Limb (tissue), 2 donors: ENCODE results near the gene HMG20A.
A peak's percentile ranks its signal among the peaks of the same experiment; 100 is the strongest.

Experiments
- DNase-seq, 2 donors: peaks; one replicate each; pipeline ENCODE4 v3.0.0-alpha.2; 2016; ENCODE audit errors: extremely low spot score in 2 of 2

The HMG20A gene

GRCh38 chr15:77516076-77516475 is 95.4 kb downstream of the HMG20A start:
- DNase-seq: no peak

DNA sequence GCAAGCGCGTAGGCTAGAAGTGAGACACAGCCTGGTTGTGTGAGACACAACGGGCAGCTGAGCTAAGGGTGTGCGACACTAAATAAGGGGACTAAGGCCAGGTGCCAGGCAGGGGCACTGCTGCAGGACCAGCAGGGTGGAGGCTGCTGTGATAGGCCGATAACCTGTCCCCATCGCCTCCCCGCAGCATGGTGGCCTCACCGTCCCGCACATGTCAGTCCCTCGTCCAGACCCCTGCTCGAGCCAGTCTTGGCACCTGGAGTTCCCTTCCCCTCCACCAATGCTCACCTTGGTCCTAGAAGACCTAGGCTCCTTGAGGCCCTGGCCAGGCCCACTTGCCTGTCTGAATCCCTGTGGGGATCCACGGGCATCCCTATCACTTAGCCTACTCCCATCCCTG is 96.1 kb downstream of the HMG20A start:
- DNase-seq: no peak

DNA sequence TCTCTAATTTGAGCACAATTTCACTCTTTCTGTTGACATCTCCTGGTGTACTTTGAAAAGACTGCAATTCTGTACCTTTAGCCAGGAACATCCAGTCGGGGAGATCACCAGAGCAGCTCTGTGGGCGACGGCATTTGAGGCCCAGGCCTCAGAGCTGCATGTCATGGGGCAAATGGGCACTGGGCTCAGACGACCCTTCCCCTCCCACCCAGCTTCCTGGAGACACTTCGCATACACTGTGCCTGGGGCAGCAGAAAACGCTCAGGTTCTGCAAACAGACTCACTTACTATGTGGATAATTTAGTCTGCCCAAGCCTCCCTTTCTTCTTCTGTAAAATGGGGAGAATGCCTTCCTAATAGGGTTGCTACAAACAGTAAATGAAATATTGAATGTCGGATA is 96.9 kb downstream of the HMG20A start:
- DNase-seq: no peak

GRCh38 chr15:77518458-77518857 is 97.8 kb downstream of the HMG20A start:
- no peak for DNase-seq

DNA sequence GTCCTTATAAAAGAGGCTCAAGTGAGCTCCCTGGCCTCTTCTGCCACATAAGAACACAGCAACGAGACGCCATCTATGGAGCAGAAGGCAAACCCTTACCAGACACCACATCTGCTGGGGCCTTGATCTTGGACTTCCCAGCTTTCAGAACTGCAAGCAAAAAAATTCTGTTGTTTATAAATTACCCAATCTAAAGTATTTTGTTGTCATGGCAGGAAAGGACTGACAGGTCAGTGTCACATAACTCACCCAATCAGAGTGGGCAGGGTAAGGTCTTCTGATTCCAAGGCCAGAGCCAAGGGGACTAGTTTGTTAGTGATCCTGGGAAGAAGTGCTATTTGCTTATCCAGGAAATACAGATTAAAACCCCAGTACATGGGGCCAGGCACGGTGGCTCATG is 98.9 kb downstream of the HMG20A start:
- no peak for DNase-seq

DNA sequence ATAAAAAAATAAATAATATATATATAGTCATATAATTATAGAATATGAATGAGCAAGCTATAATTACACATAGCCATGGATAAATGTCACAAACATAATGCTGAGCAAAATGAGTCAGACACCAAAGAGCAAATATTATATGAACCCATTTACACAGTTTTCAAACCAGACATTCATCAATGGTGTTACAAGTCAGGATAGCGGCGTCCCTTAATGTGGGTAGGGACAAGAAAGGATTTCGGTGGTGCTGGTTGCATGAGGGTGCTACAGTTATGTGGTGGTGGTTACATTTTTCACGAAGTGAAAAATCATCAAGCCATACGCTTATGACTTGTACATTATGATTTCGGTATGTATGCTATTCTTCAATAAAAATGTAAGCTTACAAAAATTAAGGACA is 100.5 kb downstream of the HMG20A start:
- DNase-seq: no peak

DNA sequence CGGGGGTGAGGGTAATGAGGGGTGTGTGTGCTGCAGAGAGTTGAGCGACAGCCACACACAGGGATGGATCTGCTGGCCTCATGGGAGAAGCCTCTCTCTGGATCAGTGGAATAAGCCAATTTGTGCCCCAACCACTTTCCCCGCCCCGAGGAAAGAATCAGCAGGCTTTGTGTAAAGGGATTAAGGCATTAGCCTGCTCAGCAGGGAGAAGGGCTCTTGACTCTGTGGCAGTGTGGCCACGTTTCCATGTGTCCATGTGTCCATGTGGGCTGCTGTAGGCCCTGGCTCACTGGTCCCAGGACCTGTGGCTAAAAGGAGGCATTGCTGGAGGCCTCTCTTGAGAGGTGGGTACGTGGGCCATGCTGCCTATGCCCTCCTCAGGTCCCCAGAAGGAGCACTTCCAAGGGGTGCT is 104.7 kb downstream of the HMG20A start:
- DNase-seq: no peak

- peak in 1 of 2 donors; percentile 19 for DNase-seq
Observed at GRCh38 chr15:77525907-77526594, 105.4 kb downstream of the HMG20A start.

GRCh38 chr15:77526595-77527163 is 106.0 kb downstream of the HMG20A start:
- no peak for DNase-seq

DNA sequence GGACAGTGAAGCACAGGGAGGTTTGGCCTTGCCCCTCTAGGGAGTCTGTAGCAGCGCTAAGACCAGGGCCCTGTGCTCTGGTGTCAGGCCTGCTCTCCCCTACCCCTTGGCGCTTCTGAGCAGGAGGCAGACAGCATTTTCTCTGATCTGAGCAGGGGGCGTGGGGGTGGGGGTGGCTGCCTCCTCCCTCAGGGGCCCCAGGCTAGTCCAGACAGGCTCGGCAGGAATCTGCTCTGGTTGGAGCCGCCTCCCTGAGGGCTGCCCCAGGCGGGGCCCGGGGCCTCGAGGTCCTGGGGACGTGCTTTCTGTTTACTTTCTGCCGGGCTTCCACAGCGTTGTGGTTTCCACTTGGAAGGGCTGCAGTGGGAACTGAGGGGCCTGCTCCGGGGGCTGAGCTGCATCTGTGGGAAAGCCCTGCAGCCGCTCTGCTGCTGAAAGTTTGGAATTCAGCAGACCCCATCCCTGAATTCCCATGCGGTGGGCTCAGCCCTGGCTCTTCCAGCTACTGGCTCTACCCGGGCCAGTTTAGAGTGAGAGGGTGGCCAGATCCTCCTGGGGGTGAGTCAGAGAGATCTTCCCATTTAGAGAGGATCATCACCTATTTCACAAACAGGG is 106.6 kb downstream of the HMG20A start:
- peak; percentile 69 to 80 for DNase-seq

- no peak for DNase-seq
Observed at GRCh38 chr15:77527831-77528231, 107.1 kb downstream of the HMG20A start.

DNA sequence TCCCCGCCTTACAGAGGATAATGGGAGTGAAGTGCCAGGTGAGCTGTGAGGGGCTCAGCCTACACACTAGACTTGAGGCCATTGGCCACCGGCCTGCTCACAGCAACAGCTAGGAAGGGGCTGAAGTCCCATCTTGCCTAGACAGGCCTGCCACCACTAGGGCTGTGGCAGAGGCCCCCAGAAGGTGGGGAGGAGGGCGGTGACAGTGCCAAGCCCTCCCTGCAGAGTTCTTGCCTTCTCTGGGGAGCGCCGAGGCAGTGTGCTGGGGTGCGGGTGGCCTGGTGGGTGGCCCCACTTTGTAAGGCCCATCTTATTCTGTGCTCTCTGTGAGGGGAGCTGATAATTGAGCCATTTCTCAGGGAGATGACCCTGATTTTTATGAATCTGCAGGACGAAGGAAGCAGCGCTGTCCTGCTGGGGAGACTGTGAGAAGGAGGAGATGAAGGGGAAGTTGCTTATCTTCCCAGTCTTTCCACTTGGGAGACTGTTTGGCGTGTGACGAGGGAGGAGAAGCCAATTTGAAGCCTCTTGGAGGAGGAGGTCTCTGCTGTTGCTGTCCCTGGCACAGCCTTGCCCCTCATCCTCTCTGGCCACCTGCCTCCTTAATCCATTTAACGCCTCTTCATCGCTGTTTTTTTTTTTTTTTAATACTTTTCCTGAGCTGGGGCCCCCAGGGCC is 107.7 kb downstream of the HMG20A start:
- no peak for DNase-seq

DNA sequence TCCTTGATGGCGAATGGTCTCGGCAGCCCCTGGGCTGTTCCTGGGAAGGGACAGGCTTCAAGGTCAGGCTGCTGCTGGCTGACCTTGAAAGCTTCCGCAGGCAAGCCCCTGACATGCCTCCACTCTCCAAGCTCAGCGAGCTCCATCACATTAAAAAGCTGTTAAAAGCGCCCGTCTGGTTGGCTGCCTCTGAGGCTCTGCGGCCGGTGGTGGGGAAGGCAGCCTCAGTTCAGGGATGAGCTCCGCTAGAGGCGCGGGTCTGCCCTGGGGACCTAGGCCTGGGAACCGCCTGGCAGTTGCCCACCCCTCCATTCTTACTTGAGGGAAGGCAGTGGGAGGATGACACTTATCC is 108.3 kb downstream of the HMG20A start:
- no peak for DNase-seq

DNA sequence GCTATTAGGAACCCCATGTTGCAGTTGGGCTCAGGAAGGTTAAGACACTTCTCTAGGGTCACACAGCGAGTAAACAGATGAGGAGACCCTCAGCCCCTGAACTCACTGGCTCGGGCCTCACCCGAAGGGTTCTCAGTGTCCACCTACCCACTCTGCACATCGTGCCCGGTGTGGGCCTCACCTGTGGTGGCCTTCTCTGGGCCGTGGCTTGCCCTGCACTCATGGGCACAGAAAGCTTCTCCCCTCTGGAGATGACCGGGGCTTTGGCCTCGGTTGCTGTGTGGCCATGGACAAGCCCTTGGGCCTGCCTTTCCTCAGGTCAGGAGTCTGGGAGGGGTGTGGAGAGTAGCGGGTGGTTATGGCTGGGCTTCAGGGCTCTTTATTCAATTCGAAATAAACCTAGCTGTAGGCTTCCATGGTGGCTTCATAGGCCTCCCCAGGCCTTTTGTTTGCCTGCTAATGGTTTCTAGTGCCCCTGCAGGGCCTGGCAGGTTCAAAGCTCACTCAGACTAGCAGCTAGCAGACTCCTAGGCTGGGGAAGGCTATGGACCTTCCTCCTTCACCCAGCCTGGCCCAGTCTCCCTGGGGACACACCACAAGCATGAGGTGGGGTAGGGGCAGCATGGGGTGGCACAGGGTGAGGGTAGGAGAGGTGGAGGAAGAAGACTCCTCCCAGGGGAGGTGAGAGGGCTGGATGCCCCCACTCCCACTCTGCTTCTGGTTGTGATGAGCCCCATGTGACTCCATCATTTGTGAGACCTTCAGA is 108.9 kb downstream of the HMG20A start:
- DNase-seq: no peak

DNA sequence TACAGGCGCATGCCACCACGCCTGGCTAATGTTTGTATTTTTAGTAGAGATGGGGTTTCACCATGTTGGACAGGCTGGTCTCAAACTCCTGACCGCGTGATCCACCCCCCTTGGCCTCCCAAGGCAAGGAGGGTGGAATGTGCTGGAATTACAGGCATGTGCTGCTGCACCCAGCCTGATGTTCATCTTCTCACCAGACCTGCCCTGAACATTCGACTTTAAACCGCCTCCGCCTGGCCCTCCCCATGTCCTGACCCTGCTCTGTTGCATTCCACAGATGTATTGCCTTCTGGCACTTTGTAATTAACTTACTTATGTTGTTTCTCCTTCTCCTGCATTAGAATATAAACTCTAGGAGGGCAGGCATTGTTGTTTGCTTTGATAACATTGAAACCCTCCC is 109.9 kb downstream of the HMG20A start:
- DNase-seq: peak in 1 of 2 donors; percentile 23

DNA sequence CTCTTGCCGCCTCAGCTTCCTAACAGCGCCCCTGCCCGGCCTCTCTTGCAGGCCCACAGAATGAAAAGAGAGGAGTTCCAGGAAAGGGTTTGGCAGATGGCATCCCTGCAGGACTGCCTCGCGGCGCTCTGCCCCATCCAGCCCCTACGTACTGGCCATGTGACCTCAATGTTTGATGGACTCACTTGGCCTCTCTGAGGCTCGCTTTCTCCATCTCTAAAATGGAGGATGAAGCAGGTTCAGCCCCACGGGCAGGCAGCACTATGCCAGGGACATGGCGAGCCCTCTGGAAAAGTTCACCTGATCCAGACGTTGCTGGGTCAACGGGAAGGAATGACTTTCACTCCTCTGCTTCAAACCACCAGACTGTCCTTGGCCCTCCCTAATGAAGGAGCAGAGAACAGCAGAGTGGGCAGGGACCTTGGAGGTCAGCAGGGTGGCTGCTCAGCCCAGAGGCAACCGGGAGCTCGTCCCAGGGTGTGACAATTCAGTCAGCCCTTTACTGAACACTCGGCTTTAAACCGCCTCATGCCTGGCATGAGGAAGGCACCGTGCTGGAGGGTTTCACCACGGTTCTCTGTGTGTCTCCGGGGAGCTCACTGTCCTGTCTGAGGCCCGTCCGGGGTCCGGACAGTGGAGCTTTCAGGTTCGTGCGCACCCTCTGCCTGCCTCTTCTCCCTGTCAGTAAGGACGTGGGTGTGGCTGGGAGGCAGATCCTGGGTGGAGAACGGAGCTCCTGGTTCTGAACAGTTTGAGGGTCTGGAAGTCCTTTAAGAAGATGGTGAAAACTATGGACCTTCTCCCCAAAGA is 110.7 kb downstream of the HMG20A start:
- peak in 1 of 2 donors; percentile 19 for DNase-seq

GRCh38 chr15:77532067-77532710 is 111.5 kb downstream of the HMG20A start:
- DNase-seq: no peak

DNA sequence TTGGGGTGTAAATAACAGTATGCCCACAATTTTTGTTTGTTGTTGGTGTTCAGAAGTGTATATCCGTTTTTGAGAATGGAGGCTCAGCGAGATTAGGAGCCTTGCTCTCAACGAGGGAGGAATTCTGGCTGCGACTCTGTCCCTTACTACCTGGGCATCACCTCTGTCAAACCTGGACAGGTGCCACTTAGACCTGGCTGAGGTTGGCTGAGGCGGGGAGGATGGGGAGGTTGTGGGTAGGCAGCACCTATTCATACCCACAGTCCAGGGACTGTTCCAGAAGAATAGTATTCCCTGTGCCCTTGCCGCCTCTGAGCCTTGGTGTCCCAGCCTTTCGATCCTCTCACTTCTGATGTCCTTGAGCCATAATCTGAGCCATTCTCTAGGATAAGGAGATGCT is 112.2 kb downstream of the HMG20A start:
- DNase-seq: no peak

- DNase-seq: peak; percentile 69 to 70
Observed at GRCh38 chr15:77533578-77534430, 113.1 kb downstream of the HMG20A start.
